Testis (tissue), 2 donors: ENCODE data around the gene EHD4.

Experiments used
- POLR2A ChIP-seq: fragments of 450-650 bp; IDR thresholded peaks from one replicate; pipeline ENCODE4 v1.6.1; 2017; ENCODE audit warnings: antibody characterized with exemption, mild to moderate bottlenecking, moderate library complexity
- TF ChIP-seq, protein P1 (sequence below), 3 experiments: fragments of 450-650 bp in 2 of 3; fragments of 200-600 bp in 1 of 3; sonication (generic) in 1 of 3; IDR thresholded peaks; one replicate each; pipeline ENCODE4 v1.5.1; 2016 to 2019; ENCODE audit warnings: antibody characterized with exemption in 3 of 3, mild to moderate bottlenecking in 2 of 3, moderate library complexity in 1 of 3

DNA sequence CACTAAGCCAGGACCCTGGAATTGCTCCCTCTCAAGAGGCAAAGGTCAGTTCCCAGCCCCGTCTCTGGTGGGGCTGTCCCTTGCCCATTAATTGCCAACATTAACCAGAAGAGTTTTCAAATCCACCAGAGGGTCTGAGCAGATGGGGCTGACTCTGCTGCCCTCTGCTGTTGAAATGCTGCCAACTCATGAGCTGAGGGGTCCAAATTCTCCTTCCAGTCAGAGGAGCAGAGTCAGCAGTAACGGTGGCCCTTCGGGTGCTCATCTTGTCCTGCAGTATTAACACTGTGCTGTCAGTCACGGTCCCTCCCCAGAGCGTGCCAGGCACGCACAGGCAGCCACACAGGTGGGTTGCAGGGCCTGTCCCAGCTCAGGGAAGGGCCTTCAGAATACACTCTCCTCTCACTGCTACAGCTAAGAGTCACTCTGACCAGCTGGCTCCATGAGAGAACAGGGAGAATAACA is 67.8 kb downstream of the EHD4 start:
- TF ChIP-seq, protein P1, sequence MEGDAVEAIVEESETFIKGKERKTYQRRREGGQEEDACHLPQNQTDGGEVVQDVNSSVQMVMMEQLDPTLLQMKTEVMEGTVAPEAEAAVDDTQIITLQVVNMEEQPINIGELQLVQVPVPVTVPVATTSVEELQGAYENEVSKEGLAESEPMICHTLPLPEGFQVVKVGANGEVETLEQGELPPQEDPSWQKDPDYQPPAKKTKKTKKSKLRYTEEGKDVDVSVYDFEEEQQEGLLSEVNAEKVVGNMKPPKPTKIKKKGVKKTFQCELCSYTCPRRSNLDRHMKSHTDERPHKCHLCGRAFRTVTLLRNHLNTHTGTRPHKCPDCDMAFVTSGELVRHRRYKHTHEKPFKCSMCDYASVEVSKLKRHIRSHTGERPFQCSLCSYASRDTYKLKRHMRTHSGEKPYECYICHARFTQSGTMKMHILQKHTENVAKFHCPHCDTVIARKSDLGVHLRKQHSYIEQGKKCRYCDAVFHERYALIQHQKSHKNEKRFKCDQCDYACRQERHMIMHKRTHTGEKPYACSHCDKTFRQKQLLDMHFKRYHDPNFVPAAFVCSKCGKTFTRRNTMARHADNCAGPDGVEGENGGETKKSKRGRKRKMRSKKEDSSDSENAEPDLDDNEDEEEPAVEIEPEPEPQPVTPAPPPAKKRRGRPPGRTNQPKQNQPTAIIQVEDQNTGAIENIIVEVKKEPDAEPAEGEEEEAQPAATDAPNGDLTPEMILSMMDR (IDR thresholded peaks at IDR 0.05) = peak; percentile 56 to 68 (median 62)
- TF ChIP-seq POLR2A = no peak
